NB4 (cell line): Measurements from ENCODE around the gene TSBP1.

ENCODE experiments used
- DNase-seq: peaks from one replicate; pipeline ENCODE4 v3.0.0; 2010; ENCODE audit warnings: low read depth
- H3K4me3 ChIP-seq: one replicate; pipeline ENCODE4 v1.5.1; 2011; ENCODE audit warnings: mild to moderate bottlenecking, low read depth, low read length, moderate library complexity
- CTCF ChIP-seq: IDR thresholded peaks from one replicate; pipeline ENCODE4 v1.5.1; 2012; ENCODE audit warnings: low read depth, low read length
- MAX ChIP-seq: IDR thresholded peaks from 2 replicates; pipeline ENCODE4 v1.6.1; 2011; ENCODE audit warnings: low read depth, low read length
- MYC ChIP-seq: IDR thresholded peaks from 2 replicates; pipeline ENCODE4 v1.6.1; 2011; ENCODE audit warnings: low read depth, low read length
- POLR2A ChIP-seq: IDR thresholded peaks from 2 replicates; pipeline ENCODE4 v1.6.1; 2011; ENCODE audit warnings: mild to moderate bottlenecking; ENCODE audit not compliant: insufficient read length; ENCODE audit errors: extremely low read depth

The TSBP1 gene

GRCh38 chr6:32371803-32372202, at the start of gene TSBP1:
TSBP1 (minus strand) TSS chr6:32371903; CDS start chr6:32371706, 197 bp downstream.
- H3K4me3 ChIP-seq: no peak within 1 kb of the TSS
- no peak for TF ChIP-seq CTCF
- TF ChIP-seq MAX: no peak
- no peak for TF ChIP-seq POLR2A
- TF ChIP-seq MYC: no peak
- no peak for DNase-seq

GRCh38 chr6:32416036-32416435, 44.3 kb upstream of the TSBP1 start:
- TF ChIP-seq POLR2A: no peak
- no peak for TF ChIP-seq CTCF
- no peak for TF ChIP-seq MAX
- no peak for TF ChIP-seq MYC
- H3K4me3 ChIP-seq: no peak overlapping the region
- DNase-seq: no peak

DNA sequence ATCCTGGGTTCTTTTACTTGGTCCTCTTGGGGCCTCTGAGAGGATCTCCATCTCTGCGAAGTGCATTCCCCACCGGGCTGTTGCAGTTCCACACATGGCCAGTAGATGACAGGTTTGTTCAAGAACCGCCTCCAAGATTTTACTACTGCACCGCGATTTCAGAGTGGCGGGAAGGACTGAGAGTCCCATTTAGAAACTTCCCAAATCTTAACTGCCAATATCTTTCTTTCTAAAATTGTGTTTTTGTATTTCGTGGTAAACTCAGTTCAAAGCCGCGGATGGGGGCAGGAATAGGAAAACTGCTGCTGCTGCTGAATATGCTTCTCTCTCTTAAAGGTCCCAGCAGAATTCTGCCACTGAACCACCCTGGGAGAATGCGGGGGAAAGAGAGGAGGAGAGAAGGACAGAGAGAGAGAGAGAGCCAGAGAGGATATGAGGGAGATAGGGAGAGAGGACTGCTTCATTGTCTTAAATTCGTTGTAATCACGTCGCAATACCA, 43.9 kb upstream of the TSBP1 start:
- no peak overlapping the region for H3K4me3 ChIP-seq
- DNase-seq: peak; percentile 75
- TF ChIP-seq CTCF: peak; percentile 99
- no peak for TF ChIP-seq MYC
- no peak for TF ChIP-seq POLR2A
- TF ChIP-seq MAX: peak; percentile 35; the same call in 1 of the 2 replicates

DNA sequence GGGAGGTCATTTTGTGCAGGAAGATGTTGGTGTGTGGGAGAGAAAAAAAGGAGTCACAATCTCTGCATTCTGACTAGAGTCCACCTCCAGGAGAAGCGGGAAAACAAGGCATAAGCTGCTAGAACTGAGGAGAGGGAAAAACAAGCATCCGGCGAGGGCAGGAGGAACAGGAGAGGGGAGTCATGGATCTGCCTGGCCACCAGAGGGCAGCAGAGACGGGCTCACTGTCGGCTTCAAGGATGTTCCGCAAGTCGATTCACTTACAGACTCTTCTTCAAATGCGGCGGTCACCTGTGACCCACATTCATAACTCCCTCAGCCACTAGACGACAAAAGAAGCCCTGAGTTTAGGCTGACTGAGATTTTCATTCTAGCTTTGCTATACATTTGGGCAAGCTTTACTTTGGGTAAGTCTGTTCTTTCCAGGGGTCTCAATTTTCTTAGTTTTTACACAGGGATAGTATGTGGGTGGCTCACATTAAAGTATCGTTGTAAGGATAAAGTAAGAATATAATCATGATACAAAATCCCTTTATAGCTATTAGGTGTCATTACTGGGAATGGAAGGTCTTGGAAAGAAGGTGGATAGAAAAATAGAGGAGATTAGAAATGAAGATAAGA, 41.8 kb upstream of the TSBP1 start:
- DNase-seq: peak; percentile 83
- H3K4me3 ChIP-seq: no peak overlapping the region
- TF ChIP-seq CTCF: peak; percentile 96
- TF ChIP-seq MAX: peak; percentile 63; the same call in 1 of the 2 replicates
- no peak; the same call in 1 of the 2 replicates for TF ChIP-seq MYC

DNA sequence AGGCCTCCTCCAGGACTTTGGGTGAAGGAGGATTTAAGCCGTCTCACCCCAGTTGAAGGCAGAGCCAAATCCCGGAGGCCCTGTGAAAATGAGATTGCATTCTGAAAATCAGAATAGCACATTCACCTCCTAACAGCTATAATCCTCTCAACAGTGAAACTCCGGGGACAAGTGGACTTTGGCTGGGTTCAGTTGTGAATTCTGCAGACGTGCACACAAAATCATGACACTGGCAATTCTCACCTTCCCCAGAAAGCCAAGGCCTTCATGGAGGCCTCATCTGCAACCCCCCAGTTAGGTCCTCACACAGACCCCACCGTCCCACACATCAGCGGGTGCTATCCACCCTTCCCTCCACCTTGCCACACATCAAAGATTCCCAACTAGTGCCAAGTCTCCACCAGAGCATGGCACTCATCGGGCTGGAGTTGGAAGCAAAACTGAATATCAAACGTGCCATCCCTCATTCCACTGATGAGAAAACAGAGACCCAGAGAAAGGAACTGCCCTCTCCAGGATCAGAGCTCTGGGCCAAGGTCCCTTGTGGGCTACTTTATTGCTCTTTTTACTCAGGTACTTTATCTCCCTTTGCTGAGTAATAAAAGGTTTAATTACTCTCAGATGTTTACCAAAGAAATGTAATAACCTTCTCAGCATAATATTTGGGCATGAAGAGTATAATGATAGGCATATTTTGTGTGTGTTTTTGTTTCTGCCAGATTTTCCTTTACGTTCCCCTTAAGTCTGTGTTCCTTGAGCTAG, 40.0 kb upstream of the TSBP1 start:
- TF ChIP-seq MAX: no peak
- no peak for TF ChIP-seq CTCF
- TF ChIP-seq POLR2A: no peak
- no peak for TF ChIP-seq MYC
- H3K4me3 ChIP-seq: no peak overlapping the region

More for the DNA sequence above, 40.0 kb upstream of the TSBP1 start:
- no peak for DNase-seq
